Panc1 (cell line): ENCODE measurements around the gene MXRA5. TPM values are rescaled to one million over a fixed set of nuclear protein-coding genes. Genes with fewer than 3 reads are reported as not detected.

Source experiments
- ATAC-seq: fragments of 200-7000 bp; cut with Tn5 transposase; 2 replicates; pipeline ENCODE4 v1.9.1; 2020; ENCODE audit warnings: mild to moderate bottlenecking, moderate library complexity
- BruUV-seq: library from RNA; stranded (reverse); fragments of 400-500 nt; replicated peaks from 2 replicates; lab custom pipeline; 2021; lab: Mats Ljungman, UMichigan
- CTCF ChIA-PET: fragments of 300-600 bp; sonication (Branson Sonifier 250); formaldehyde crosslinking; loops from one replicate; lab custom pipeline; 2022; ENCODE audit warnings: antibody characterized with exemption; lab: Charles Lee
- POLR2A ChIA-PET: fragments of 300-600 bp; sonication (Branson Sonifier 250); formaldehyde crosslinking; loops from one replicate; lab custom pipeline; 2022; ENCODE audit warnings: antibody characterized with exemption; lab: Charles Lee
- DNase-seq: peaks from one replicate; pipeline ENCODE4 v3.0.0-alpha.2; 2010; ENCODE audit warnings: low read depth, low spot score
- H3K27ac ChIP-seq: 2 replicates; pipeline ENCODE4 v1.5.1; 2011; ENCODE audit warnings: mild to moderate bottlenecking, low read length, inconsistent platforms
- H3K27me3 ChIP-seq: fragments of 200-500 bp; sonication (Bioruptor generic); 2 replicates; pipeline ENCODE4 v1.6.0; 2014; ENCODE audit warnings: low read length, inconsistent platforms; ENCODE audit not compliant: control insufficient read depth, insufficient read depth
- H3K36me3 ChIP-seq: fragments of 200-500 bp; sonication (Bioruptor generic); 2 replicates; pipeline ENCODE4 v1.5.1; 2014; ENCODE audit warnings: inconsistent platforms, mild to moderate bottlenecking, low read length, moderate library complexity; ENCODE audit not compliant: control insufficient read depth, insufficient read depth
- H3K4me1 ChIP-seq: 2 replicates; pipeline ENCODE4 v1.5.1; 2011; ENCODE audit warnings: inconsistent platforms, mild to moderate bottlenecking, low read length, moderate library complexity; ENCODE audit not compliant: control insufficient read depth, insufficient read depth
- H3K4me3 ChIP-seq, 2 experiments: 2 replicates each; pipeline ENCODE4 v1.5.1; 2011 to 2012; ENCODE audit warnings: low read depth in 2 of 2, low read length in 2 of 2, mild to moderate bottlenecking in 2 of 2, inconsistent platforms in 1 of 2, moderate library complexity in 1 of 2
- H3K9me3 ChIP-seq: fragments of 200-500 bp; sonication (Bioruptor generic); 2 replicates; pipeline ENCODE4 v1.5.1; 2014; ENCODE audit warnings: low read depth, mild to moderate bottlenecking, inconsistent platforms, low read length, moderate library complexity; ENCODE audit not compliant: control insufficient read depth, insufficient read depth
- POLR2AphosphoS5 ChIP-seq: IDR thresholded peaks from 2 replicates; pipeline ENCODE4 v1.6.1; 2012; ENCODE audit warnings: mild to moderate bottlenecking, low read depth, low read length, moderate library complexity
- SIN3A ChIP-seq: IDR thresholded peaks from 2 replicates; pipeline ENCODE4 v1.6.1; 2012; ENCODE audit warnings: low read depth, mild to moderate bottlenecking, low read length, moderate library complexity, borderline replicate concordance; ENCODE audit not compliant: insufficient read depth
- TCF7L2 ChIP-seq: IDR thresholded peaks from 2 replicates; pipeline ENCODE4 v1.6.1; 2011; ENCODE audit warnings: mild to moderate bottlenecking, low read depth, low read length, inconsistent platforms
- in situ Hi-C: cut with HindIII; loops from 2 replicates; pipeline ENCODE4 v1.10.0; 2016; ENCODE audit warnings: low sequenced_read_pairs, low pct_unique_long_range_greater_than_20kb
- intact Hi-C: fragments of 100-400 bp; cut with micrococcal nuclease; formaldehyde crosslinking; loops from one replicate; pipeline ENCODE4 v1.10.0; 2022; ENCODE audit not compliant: unreplicated experiment
- total RNA-seq: library from RNA; stranded (reverse); gene quantifications from one replicate; pipeline ENCODE4 v1.2.1, GENCODE V29; 2021; ENCODE audit not compliant: unreplicated experiment
- TF ChIP-seq, protein P1 (sequence below), 2 experiments: IDR thresholded peaks; 2 replicates each; pipeline ENCODE4 v1.6.1; 2011 to 2012; ENCODE audit warnings: low read depth in 2 of 2, control low read depth in 1 of 2, low read length in 1 of 2, mild to moderate bottlenecking in 1 of 2, moderate library complexity in 1 of 2; ENCODE audit not compliant: insufficient read depth in 1 of 2
- TF ChIP-seq, protein P2 (sequence below): fragments of 450-650 bp; IDR thresholded peaks from 2 replicates; pipeline ENCODE4 v1.5.1; 2017; ENCODE audit warnings: mild to moderate bottlenecking

MXRA5 gene
- total RNA-seq, 1 experiment from 2014 or later: 14.2 TPM

- ATAC-seq (no peak), DNase-seq (no peak)
Measured at GRCh38 chrX:3340016-3340415, 6.4 kb downstream of the MXRA5 start.

GRCh38 chrX:3326681-3327080, 19.8 kb downstream of the MXRA5 start:
- no peak overlapping the region for H3K27ac ChIP-seq
- no TSS peak for BruUV-seq
- no peak overlapping the region for H3K4me3 ChIP-seq
- ATAC-seq (no peak), DNase-seq (no peak)
- H3K9me3 ChIP-seq: no peaks in the 10 kb centered on the region
- CTCF ChIA-PET: no interaction called here
- intact Hi-C loops: no loop called here
- no peaks in the 10 kb centered on the region for H3K27me3 ChIP-seq
- TF ChIP-seq TCF7L2 (no peak), SIN3A (no peak), POLR2AphosphoS5 (no peak)
- TF ChIP-seq, protein P1, sequence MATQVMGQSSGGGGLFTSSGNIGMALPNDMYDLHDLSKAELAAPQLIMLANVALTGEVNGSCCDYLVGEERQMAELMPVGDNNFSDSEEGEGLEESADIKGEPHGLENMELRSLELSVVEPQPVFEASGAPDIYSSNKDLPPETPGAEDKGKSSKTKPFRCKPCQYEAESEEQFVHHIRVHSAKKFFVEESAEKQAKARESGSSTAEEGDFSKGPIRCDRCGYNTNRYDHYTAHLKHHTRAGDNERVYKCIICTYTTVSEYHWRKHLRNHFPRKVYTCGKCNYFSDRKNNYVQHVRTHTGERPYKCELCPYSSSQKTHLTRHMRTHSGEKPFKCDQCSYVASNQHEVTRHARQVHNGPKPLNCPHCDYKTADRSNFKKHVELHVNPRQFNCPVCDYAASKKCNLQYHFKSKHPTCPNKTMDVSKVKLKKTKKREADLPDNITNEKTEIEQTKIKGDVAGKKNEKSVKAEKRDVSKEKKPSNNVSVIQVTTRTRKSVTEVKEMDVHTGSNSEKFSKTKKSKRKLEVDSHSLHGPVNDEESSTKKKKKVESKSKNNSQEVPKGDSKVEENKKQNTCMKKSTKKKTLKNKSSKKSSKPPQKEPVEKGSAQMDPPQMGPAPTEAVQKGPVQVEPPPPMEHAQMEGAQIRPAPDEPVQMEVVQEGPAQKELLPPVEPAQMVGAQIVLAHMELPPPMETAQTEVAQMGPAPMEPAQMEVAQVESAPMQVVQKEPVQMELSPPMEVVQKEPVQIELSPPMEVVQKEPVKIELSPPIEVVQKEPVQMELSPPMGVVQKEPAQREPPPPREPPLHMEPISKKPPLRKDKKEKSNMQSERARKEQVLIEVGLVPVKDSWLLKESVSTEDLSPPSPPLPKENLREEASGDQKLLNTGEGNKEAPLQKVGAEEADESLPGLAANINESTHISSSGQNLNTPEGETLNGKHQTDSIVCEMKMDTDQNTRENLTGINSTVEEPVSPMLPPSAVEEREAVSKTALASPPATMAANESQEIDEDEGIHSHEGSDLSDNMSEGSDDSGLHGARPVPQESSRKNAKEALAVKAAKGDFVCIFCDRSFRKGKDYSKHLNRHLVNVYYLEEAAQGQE (IDR thresholded peaks at IDR 0.05; ENCODE audit: insufficient read depth in 1 of 2, low read depth in 2 of 2, low read length in 1 of 2): no peak
- TF ChIP-seq, protein P2, sequence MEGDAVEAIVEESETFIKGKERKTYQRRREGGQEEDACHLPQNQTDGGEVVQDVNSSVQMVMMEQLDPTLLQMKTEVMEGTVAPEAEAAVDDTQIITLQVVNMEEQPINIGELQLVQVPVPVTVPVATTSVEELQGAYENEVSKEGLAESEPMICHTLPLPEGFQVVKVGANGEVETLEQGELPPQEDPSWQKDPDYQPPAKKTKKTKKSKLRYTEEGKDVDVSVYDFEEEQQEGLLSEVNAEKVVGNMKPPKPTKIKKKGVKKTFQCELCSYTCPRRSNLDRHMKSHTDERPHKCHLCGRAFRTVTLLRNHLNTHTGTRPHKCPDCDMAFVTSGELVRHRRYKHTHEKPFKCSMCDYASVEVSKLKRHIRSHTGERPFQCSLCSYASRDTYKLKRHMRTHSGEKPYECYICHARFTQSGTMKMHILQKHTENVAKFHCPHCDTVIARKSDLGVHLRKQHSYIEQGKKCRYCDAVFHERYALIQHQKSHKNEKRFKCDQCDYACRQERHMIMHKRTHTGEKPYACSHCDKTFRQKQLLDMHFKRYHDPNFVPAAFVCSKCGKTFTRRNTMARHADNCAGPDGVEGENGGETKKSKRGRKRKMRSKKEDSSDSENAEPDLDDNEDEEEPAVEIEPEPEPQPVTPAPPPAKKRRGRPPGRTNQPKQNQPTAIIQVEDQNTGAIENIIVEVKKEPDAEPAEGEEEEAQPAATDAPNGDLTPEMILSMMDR: no peak
- in situ Hi-C loops: no loop called here
- H3K36me3 ChIP-seq: no peaks in the 10 kb centered on the region
- no peaks in the 10 kb centered on the region for H3K4me1 ChIP-seq
- POLR2A ChIA-PET: no interaction called here

More at GRCh38 chrX:3340016-3340415, 6.4 kb downstream of the MXRA5 start:
- CTCF ChIA-PET: no interaction called here
- Histone ChIP-seq H3K36me3 (no peaks in the 10 kb centered on the region), H3K4me3 (no peak overlapping the region), H3K9me3 (no peaks in the 10 kb centered on the region), H3K27me3 (no peaks in the 10 kb centered on the region), H3K27ac (no peak overlapping the region), H3K4me1 (no peaks in the 10 kb centered on the region)
- intact Hi-C loops: no loop called here
- in situ Hi-C loops: no loop called here
- TF ChIP-seq SIN3A: no peak
- POLR2A ChIA-PET: no interaction called here
- BruUV-seq: no TSS peak

GRCh38 chrX:3320471-3321046, 25.9 kb downstream of the MXRA5 start:
- CTCF ChIA-PET: no interaction called here
- in situ Hi-C loops: no loop called here
- POLR2A ChIA-PET: no interaction called here
- Histone ChIP-seq H3K36me3 (no peaks in the 10 kb centered on the region), H3K4me1 (no peaks in the 10 kb centered on the region), H3K4me3 (no peak overlapping the region), H3K9me3 (no peaks in the 10 kb centered on the region), H3K27ac (no peak overlapping the region), H3K27me3 (no peaks in the 10 kb centered on the region)
- ATAC-seq (no peak), DNase-seq (no peak)
- TF ChIP-seq POLR2AphosphoS5: no peak
- TF ChIP-seq TCF7L2: no peak
- TF ChIP-seq, protein P2: no peak
- TF ChIP-seq SIN3A: no peak
- intact Hi-C loops: no loop called here
- no TSS peak for BruUV-seq
